ENCODE results near the gene BTK.

BTK gene

DNA sequence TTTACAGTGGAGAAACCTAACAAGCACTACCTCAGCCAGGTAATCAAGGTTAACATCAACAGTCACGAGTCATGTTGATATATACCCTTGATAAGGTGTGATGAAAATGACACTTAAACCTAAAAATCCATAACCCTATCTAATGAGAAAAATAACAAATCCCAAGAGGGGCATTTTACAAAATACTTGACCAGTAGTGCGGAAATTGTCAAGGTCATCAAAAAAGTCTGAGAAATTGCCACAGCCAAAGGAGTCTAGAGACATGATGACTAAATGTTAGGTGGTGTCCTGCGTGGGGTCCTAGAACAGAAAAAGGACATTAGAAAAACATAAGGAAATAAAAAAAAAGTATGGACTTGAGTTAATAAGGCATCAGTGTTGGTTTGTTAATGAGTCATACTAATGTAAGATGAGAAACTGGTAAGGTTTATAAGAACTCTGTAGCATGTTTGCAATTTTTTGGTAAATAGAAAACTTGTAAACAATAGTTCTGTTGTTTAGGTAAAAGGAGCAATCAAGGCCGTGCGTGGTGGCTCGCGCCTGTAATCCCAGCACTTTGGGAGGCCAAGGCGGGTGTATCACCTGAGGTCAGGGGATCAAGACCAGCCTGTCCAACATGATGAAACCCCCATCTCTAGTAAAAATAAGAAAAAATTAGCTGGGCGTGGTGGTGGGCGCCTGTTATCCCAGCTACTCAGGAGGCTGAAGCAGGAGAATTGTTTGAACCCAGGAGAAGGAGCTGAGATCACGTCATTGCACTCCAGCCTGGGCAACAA is 7.7 kb upstream of the BTK start:
- DNase-seq = no peak

DNA sequence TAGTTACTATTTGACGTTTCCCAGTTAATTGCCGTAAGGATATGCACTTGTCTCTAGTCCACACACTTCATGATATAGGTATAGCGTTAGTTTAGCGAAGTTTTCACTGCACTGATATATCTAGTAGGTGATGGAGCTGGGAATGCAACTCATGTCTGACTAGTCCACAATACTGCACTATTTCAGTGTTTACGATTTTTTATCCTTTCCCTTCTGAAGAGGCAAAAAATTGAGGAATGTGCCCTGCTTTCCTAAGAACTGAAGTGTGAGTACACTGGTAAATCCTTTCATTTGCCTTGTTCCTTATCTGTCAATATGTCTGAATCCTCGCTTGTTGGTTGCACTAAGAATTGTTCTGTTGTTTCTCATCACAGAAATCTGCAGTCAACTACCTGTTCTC is 5.8 kb upstream of the BTK start:
- no peak for DNase-seq

DNA sequence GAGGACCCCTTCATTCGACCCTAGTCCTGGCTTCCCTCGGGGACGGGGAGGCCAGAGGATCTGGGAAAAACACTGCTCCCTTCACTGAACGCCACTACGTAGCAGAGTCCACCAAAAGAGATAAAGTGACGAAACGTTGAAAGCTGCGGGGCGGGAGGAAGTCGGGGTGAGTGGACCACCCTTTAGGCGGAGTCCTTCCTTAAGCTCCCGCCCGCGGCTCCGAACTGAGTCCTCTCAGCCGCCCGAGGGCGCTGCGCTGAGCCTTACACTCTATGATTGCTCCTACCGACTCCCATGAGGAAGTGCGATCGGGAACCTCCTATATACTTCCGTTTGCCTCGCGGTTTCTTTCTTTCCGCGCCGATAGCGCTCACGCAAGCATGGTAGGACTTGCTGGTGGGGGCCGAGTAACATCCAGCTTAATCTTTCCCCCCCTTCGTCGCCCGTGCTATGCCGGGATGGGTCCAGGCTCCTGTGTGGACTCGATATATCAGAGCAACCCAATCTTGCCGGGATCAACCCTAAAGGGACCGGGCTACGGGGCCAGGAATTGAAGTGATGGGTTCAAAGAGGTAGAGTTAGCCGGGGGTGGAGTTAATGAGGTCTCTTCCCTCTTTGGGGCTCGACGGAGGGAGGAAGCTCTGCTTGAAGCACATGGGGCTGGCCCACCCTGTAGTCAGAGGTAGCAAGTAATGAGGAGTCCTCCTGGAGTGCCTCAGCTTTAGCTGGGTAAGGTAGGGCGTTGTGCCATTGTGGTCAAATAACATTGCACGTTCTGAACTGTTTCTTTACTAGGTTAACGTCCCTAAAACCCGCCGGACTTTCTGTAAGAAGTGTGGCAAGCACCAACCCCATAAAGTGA is 4.9 kb upstream of the BTK start, which contains the start of gene RPL36A:
RPL36A (plus strand) TSS at position 348 of the 862 bp plus-strand sequence; CDS start at position 381, 33 bp downstream.
- DNase-seq = peak; percentile 70 to 81

DNA sequence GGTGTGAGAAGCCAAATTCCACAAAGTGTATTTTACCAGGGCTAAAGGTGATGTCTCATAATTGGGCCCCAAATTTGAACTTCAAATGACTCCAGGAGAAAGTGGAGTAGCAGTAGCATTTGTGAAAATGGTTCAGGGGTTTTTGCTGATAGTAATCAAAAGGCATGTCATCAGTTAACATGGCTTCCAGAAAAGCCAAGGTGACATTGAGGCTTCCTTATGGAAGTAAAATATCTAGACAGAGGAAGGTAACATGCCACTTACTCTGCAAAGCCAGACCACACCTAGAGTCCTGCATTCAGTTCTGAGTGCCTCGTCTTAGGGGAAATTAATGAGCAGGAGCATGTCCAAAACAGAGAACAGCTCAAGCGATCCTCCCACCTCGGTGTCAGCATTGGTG is 2.6 kb upstream of the BTK start:
- DNase-seq = no peak

DNA sequence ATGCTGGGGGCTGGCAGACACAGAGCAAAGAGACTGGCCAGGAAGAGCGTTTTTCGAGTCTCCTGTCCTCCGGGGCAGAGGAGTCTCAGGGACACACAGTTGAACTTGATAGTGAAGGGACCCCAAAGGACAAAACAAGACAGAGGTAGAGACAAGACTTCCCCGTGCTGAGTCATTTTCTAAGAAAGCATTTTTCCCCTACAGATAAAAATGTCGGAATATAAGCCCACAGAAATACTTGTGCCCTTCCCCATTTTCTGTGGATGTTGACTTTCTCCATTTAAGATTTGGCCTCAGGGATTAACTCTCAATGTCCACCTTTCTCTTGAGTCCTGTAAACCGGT is 523 bp upstream of the BTK start:
- DNase-seq = no peak

DNA sequence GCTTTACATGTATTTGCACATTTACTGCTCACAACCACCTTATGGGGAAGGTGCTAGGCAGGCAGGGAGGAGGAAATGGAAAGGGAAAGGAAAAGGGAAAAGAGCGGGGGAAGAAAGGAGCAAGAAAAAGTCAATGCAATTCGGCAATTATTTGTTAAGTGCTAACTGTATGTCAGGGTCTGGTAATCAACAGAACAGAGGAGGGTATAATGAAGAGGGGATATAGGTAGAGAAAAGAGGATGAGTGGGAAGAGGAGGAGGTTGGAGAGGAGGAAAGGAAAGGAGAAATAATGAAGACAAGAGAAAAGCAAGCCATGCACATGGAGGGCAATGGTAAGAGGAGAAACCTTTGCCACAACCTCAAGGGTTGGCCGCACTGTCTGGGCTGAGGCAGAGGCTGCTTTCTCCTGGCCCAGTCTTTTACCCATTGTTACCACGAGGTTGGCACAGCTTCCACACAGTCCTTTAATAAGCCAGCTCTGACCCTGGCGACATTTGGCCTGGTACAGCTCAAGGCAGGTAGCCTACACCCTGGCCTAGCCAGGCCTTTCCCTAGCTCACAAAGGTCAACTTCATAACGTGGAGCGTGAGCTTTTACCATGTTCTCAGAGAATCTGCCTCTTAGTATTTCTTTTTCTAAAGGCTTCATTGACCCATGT is 836 bp downstream of the BTK start:
- DNase-seq = no peak

DNA sequence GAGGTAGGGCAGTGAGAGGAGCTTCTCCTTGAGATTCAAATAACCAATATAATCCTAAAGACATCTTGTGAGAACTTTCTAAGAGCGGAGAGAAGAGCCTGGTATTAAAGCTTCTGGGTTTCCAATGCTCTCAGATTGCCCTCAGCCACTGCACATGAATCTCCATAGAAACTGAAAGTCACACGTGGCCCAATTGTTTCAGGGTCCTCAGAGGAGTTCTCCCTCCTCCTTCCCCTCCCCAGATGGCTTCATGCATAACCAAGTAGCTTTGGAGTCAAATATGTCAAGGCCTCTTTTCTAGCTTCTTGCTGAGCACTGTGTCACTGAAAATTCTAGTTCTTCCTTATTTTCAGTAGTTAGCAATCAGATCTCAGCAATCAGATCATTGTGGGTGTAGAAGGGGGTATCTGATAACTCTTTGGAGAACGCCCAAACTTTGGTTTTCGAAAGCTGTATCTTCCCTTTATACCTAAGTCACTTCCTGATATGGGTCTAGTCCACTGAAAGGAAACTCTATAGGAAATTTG is 2.2 kb downstream of the BTK start:
- DNase-seq = no peak

DNA sequence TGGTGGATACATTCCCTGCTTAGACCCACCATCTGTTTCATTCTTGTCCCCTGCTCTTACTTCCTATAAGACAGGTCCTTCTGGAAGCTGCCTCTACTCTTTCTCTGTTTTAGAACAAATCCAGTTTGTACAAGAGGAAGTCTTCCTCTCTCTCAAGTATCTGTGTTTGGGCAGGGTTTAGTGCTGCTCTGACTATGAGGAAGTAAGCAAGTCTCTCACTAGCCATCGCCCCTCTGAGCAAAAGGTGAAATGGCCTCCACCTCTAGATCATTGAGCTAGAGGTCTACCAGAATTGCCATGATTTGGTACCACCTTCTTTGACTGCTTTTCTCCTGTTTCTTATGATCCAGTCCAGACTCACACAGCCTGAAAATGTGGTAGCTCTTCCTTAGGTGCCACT is 8.4 kb downstream of the BTK start:
- no peak for DNase-seq

DNA sequence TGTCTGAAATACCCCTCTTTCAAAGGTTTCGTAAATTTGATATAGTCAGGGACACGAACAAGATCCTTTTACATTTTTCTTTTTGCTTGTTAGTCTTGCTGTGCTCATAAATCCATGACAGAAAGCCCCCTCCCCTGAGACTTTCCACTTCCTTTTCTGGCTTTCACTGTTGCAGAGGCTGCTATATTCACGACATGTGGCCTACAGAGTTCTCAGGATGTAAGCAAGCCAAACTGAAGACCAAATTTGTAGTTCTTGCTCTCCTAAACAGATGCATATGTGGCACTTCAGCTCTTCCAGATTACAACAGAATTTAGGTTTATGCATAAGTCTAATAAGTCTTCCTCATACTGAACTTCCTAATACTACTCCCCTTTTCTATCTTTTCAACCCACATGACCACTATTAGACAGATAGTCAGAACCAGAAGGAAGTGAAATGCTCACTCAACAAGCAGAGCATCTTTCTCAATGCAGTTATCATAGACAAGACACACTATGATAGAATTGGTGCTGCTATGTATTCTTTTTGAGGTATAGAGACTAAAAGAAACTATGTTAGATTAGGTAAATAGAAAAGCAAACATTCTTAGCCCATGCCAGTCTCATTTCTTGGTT is 15.0 kb downstream of the BTK start:
- no peak for DNase-seq

DNA sequence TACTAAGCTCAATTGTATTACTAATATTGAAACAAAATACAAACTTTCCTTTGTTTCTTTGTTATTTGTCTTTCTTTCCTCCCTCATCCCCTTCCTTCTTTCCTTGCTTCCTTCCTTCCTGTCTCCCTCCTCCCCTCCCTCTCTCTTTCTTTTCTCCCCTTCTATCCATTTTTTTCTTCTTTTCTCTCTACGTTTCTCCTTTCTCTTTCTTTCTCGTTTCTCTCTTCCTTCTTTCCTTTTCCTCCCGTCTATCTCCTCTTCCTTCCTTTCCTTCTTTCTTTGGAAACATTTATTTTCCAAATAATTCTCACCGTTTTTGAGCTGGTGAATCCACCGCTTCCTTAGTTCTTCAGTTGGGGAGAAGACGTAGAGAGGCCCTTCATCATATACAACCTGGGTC is 16.3 kb downstream of the BTK start:
- DNase-seq = no peak

DNA sequence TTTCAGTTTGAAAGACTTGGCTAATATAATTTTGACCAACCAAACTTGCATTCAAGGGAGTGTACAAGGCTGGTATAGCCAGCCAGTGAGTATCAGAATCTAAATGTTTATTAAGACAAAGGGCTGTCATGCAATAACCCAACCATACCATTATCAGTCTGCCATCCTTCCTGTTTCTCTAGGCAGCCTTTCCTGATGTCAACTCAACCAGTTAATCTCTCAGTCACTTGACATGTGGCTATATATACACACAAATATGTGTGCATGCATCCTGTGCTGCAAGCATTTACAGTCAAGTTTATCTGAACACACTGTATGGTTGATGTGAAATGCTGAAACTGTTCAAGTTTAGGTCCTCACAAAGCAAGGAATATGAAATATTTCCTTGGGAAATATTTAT is 17.2 kb downstream of the BTK start:
- no peak for DNase-seq

DNA sequence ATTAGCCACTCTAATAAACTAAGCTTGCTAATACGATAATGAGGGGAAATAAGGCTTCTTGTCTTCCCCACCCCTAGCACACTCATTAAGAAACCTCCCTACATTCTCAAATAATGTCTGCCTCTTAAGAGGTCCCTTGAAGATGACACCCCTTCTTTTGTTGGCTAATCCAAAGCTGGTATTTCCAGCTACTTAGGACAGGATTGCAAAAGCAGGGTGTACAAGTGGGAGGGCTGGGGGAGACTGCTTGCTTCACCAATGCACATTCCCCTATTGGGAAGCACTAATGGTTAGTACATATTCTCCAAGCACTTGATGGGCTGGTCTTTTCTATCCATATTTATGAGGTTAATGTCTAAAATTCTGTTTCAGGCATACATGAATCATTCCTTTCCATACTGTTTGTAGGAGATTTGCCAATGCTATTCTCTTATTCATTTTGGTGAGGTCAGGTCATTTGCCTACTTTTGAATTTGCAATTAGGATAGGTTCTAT is 20.6 kb downstream of the BTK start:
- DNase-seq = no peak

DNA sequence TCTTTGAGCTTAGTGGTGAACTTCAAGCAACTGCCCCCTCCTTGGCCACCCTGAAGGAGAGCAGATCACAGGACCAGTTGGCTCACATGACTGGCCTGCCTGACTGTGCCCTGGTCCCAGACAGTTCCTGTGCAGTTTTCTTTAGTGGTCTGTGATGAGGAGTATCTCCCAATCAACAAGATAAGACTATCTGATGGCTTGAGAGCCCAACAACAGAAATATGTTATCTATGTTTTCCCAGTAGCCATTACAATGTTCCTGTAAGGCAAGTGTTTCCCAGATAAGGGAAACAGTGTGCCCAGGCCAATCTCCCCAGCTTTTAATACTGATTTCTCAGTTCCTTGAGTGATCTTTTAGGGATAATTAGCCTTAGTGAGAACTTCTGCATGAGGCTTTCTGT is 23.2 kb downstream of the BTK start:
- DNase-seq = no peak

DNA sequence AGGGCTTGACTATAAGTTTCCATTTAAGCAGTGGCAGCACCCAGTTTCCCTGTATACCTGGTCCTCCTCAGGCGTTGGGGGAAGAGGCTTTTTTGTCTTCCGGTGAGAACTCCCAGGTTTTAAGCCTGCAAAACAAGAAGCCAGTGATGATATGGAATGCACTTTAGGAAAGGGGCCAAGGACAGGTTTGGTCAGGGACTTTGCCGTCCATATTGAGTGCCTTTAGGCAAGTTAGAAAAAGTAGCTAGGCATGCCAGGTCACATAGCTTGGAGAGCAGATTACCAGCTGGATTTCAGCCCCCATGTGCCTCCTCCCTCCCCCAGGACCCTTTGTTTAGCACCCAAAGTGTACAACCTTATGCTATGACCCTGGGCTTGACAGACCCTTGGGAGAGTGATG is 23.9 kb downstream of the BTK start:
- DNase-seq = no peak

DNA sequence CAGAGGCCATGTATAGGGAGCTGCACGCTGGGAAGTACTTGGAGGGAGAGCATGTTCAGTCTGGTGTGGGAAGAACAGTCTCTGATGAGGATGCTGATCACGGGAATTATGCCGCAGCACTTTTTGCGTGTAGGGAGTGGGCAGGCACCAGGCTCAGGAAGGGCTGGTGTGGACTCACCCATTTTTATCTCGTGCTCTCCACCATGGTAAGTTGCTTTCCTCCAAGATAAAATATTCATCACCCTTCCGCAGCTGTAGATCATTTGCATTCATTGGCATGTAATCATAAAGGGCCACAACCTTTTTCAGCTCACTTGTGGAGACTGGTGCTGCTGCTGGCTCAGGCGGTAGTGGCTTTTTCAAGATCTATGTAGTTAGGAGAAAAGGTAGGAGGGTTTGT is 25.6 kb downstream of the BTK start:
- DNase-seq = no peak

DNA sequence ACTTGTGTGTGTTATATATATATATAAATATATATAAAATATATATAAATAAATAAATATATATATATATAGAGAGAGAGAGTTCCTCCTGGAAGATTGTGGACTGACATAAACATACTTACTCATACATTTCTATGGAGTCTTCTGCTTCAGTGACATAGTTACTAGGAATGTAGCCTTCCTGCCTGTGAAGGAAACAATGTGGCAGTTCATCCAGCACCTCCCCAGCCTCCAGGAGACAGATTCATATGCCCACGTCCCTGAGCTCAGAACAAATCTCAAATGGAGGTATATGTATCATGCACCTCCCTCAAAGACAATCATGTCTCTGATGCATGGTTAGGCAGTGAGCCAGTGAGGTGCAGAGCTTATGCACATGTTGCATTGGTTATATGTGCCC is 26.0 kb downstream of the BTK start:
- DNase-seq = no peak

DNA sequence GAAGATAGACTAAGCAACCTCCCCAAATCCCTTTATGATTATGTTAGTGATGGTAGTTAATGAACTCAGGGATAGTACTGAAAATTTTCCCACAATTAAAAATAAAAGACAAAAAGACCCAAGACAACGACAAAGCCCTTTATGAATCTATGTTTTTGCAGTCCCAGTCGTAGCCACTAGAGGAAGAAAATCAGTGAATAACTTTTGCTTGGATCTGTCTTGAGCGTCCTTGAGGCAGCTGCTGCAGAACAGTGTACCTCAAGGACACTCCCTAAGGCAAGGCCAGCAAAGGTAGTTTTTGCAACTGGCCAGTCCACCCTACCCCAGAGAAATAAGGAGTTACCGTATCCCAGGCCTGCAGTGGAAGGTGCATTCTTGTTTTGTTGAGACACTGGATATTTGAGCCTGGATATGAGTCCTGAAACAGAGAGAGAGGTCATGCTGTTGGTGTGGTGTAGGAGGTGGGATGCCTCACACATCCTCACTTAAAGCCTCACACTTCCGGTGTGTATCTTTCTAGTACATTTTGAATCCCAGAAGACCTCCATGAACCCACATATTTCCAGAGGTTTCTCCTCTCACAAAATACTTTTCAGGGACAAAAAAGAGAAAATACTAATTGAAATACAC is 28.7 kb downstream of the BTK start:
- DNase-seq = no peak

DNA sequence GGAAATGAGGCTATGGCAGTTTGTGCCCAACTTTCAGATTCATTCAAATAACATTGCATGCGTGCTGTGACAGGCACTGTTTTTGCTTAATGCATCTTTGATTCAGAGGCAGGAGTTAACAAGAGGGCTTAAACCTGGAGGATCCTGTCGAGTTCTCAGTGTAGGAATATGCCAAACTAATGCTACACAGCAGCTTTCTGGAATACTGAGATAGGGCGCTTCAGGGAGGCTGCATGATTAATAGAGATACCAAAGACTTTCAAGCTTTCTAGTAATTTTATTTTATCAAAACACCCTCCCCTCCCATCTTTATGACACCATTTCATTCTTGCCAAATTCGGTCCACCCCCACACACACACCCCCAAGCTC is 36.8 kb downstream of the BTK start:
- DNase-seq = no peak

DNA sequence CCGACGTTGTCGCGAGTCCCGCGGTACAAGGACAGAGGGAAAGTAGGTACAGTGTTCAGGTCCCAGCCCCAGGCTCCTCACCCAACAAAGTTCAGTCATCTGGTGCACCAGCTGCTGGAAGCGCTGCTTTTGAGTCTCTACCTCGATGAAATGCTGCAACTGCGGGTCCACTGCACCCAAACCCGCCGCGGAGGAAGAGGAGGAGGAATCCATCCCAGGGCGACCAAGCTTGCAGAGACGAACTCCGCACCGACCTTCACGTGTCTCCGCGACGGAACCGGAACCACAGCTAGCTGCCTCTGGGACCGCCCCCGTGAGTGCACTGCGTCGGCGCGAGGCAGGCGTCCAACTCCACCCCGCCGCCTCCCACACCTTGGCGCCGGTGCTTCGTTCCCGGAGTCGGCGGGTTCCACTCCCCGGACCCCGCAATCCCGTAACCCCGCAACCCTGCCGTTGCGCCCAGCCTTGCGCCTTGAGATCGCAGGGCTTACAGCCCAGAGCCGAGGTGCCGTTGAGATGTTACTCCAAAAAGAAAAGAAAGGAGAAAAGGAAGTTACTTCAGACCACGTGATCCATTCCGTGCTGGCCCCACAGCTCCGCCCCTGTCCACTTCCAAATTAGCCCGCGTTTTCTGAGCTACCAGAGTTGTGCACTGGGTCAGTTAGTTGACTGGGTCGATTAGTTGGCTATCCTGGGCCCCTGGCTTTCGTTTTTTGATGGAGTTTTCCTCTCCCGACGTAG is 37.4 kb downstream of the BTK start, which contains the start of gene TIMM8A:
TIMM8A (minus strand) TSS at position 291 of the 741 bp plus-strand sequence; CDS start at position 213, 78 bp downstream.
- peak; percentile 73 to 82 for DNase-seq

DNA sequence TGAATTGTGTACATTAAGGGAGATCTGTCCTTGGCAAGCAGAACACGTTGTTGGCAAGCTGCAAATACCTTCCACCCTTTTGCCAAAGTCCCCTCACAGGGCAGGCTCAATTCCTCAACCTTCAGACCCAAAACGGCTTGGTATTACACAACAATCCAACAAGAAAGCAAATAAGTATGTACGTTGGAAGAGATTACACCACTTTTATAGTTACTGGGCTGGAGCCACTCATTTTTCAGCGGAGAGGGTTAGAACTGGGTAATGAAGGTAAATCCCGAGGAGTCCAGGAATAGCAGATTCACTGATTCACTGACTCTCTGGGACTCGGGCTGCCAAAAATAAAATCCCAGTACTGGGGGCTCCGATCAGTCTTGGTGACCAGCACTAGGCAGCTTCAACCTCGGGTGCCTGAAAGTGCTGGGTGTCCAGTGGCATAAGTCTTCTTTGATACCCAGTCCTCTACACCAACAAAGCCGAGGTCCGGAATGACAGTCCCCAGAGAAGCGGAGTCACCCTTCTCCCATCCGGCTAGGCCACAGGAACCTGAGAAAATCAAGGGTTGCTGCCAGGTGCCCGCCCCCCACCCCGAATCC is 38.0 kb downstream of the BTK start:
- no peak for DNase-seq

DNA sequence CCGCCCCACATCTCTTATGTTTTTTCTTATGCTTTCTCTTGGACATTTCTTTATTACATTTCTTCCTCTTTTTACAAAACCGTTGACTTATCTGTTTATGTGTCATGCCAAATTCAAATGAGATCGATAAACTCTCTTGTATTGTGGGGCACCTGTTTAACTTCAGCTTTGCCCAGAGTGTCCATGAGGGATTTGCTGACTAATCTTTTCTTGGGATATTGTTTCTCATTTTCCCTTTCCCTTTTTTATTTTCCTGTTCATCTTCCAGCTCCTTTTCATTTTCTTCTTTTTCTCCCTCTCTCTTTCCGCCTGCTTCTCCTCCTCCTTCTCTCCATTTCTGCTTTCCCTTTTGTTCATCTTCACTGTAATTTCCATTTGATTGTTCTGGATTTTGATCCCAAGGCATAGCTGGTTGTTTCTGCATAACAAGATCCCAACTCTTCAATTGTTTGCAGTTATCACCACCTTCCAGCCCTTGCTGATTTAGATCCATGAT is 48.2 kb downstream of the BTK start:
- no peak for DNase-seq
